Mammary epithelial cell (primary cell): ENCODE results near the gene NFAT5.

ENCODE experiments used
- EZH2 ChIP-seq: IDR thresholded peaks from 2 replicates; pipeline ENCODE4 v1.6.1; 2012; ENCODE audit warnings: low read length, inconsistent platforms, borderline replicate concordance
- TF ChIP-seq, protein P1 (sequence below), 2 donors: IDR thresholded peaks in 1 of 2; conservative IDR thresholded peaks in 1 of 2; 2 replicates each; pipeline ENCODE4 v1.5.1; 2011 to 2012; ENCODE audit warnings: inconsistent platforms in 2 of 2, low read length in 2 of 2, mild to moderate bottlenecking in 2 of 2, control low read depth in 1 of 2, low read depth in 1 of 2; ENCODE audit not compliant: insufficient read depth in 1 of 2; ENCODE audit errors: extremely low read depth in 1 of 2

GRCh38 chr16:69744363-69745231 is 178.8 kb downstream of the NFAT5 start:
- TF ChIP-seq, protein P1, sequence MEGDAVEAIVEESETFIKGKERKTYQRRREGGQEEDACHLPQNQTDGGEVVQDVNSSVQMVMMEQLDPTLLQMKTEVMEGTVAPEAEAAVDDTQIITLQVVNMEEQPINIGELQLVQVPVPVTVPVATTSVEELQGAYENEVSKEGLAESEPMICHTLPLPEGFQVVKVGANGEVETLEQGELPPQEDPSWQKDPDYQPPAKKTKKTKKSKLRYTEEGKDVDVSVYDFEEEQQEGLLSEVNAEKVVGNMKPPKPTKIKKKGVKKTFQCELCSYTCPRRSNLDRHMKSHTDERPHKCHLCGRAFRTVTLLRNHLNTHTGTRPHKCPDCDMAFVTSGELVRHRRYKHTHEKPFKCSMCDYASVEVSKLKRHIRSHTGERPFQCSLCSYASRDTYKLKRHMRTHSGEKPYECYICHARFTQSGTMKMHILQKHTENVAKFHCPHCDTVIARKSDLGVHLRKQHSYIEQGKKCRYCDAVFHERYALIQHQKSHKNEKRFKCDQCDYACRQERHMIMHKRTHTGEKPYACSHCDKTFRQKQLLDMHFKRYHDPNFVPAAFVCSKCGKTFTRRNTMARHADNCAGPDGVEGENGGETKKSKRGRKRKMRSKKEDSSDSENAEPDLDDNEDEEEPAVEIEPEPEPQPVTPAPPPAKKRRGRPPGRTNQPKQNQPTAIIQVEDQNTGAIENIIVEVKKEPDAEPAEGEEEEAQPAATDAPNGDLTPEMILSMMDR (conservative IDR thresholded peaks at IDR 0.05 in 1 of 2, IDR thresholded peaks at IDR 0.05 in 1 of 2; ENCODE audit: extremely low read depth in 1 of 2, insufficient read depth in 1 of 2, low read depth in 1 of 2, low read length in 2 of 2) = no peak
- no peak for TF ChIP-seq EZH2
